ENCODE data around the gene WFDC13.
"Not testable (repeated sequence)": the region's sequence is repeated elsewhere in the genome, so short reads cannot be mapped to it uniquely, and the experiment has no call there.

The WFDC13 gene

GRCh38 chr20:45695496-45695895, 6.3 kb upstream of the WFDC13 start:
- no peaks in the 10 kb centered on the region for H3K27me3 ChIP-seq
- H3K4me1 ChIP-seq (ENCODE audit: control insufficient read depth in 1 of 2, insufficient read depth in 1 of 2, low read depth in 1 of 2, low read length in 1 of 2), result no peaks in the 10 kb centered on the region
- no peak for TF ChIP-seq CTCF (IDR thresholded peaks at IDR 0.05)
- no peaks in the 10 kb centered on the region for H3K9me3 ChIP-seq
- H3K36me3 ChIP-seq, result no peaks in the 10 kb centered on the region
- H3K27ac ChIP-seq, result no peak overlapping the region
- H3K4me3 ChIP-seq (ENCODE audit: low read depth in 1 of 2, low read length in 1 of 2), result no peak overlapping the region

GRCh38 chr20:45701104-45701503, 734 bp upstream of the WFDC13 start:
- Histone ChIP-seq H3K27me3 (peaks cover 6% of the 10 kb centered on the region), H3K4me3 (ENCODE audit: low read depth in 1 of 2, low read length in 1 of 2) (no peak overlapping the region), H3K36me3 (no peaks in the 10 kb centered on the region), H3K27ac (no peak overlapping the region), H3K4me1 (ENCODE audit: control insufficient read depth in 1 of 2, insufficient read depth in 1 of 2, low read depth in 1 of 2, low read length in 1 of 2) (no peaks in the 10 kb centered on the region), H3K9me3 (no peaks in the 10 kb centered on the region)
- no peak for TF ChIP-seq CTCF (IDR thresholded peaks at IDR 0.05)

- no peak within 1 kb of the TSS for H3K4me3 ChIP-seq (ENCODE audit: low read depth in 1 of 2, low read length in 1 of 2)
- no peak within 1 kb of the TSS for H3K27ac ChIP-seq
- no peaks in the 10 kb centered on the region for H3K9me3 ChIP-seq
- H3K4me1 ChIP-seq (ENCODE audit: control insufficient read depth in 1 of 2, insufficient read depth in 1 of 2, low read depth in 1 of 2, low read length in 1 of 2), result no peaks in the 10 kb centered on the region
- H3K36me3 ChIP-seq, result no peaks in the 10 kb centered on the region
- no peak for TF ChIP-seq CTCF (IDR thresholded peaks at IDR 0.05)
- H3K27me3 ChIP-seq, result peaks cover 16% of the 10 kb centered on the region
These were observed 3.3 kb downstream of the WFDC13 start, which contains the start of gene WFDC10B for GRCh38 chr20:45704969-45705637. Gene WFDC10B, minus strand, starts transcription at chr20:45705019. Its CDS starts 19,027 bp downstream, at chr20:45685992.

GRCh38 chr20:45716141-45716688, 14.4 kb downstream of the WFDC13 start:
- not testable (repeated sequence) for H3K4me1 ChIP-seq (ENCODE audit: control insufficient read depth in 1 of 2, insufficient read depth in 1 of 2, low read depth in 1 of 2, low read length in 1 of 2); H3K36me3 ChIP-seq; H3K27ac ChIP-seq; H3K27me3 ChIP-seq; H3K9me3 ChIP-seq; H3K4me3 ChIP-seq (ENCODE audit: low read depth in 1 of 2, low read length in 1 of 2)

- H3K4me1 ChIP-seq (ENCODE audit: control insufficient read depth in 1 of 2, insufficient read depth in 1 of 2, low read depth in 1 of 2, low read length in 1 of 2), result no peaks in the 10 kb centered on the region
- no peaks in the 10 kb centered on the region for H3K36me3 ChIP-seq
- no peaks in the 10 kb centered on the region for H3K9me3 ChIP-seq
- H3K4me3 ChIP-seq (ENCODE audit: low read depth in 1 of 2, low read length in 1 of 2), result no peak within 1 kb of the TSS
- H3K27ac ChIP-seq, result no peak within 1 kb of the TSS
- peaks cover 23% of the 10 kb centered on the region for H3K27me3 ChIP-seq
- TF ChIP-seq CTCF (IDR thresholded peaks at IDR 0.05), result no peak
These were observed 20.2 kb downstream of the WFDC13 start, which contains the start of gene SPINT4 for GRCh38 chr20:45722047-45722446. Gene SPINT4, plus strand, starts transcription at chr20:45722347. Its CDS starts 21 bp downstream, at chr20:45722368.

- Histone ChIP-seq H3K4me3 (ENCODE audit: low read depth in 1 of 2, low read length in 1 of 2) (no peak overlapping the region), H3K4me1 (ENCODE audit: control insufficient read depth in 1 of 2, insufficient read depth in 1 of 2, low read depth in 1 of 2, low read length in 1 of 2) (no peaks in the 10 kb centered on the region), H3K9me3 (no peaks in the 10 kb centered on the region), H3K36me3 (no peaks in the 10 kb centered on the region), H3K27me3 (peaks cover 28% of the 10 kb centered on the region), H3K27ac (no peak overlapping the region)
- TF ChIP-seq CTCF (IDR thresholded peaks at IDR 0.05), result no peak
These were observed 23.3 kb downstream of the WFDC13 start for GRCh38 chr20:45725134-45725533.

Data from neutrophil (primary cell).